Chondrocyte (in vitro differentiated cells): ENCODE data around the gene ALG9. TPM values are rescaled to one million over a fixed set of nuclear protein-coding genes. Genes with fewer than 3 reads are reported as not detected.

ENCODE experiments used
- DNase-seq: peaks from one replicate; pipeline ENCODE4 v3.0.0; 2021; ENCODE audit warnings: mixed read lengths, low spot score
- H3K27ac Mint-ChIP-seq: one replicate; pipeline ENCODE4 v1.8.0; 2021; ENCODE audit warnings: mild to moderate bottlenecking, moderate library complexity, mixed read lengths; ENCODE audit not compliant: unreplicated experiment
- H3K27me3 Mint-ChIP-seq: 2 replicates; pipeline ENCODE4 v1.8.0; 2021; ENCODE audit warnings: low read depth, mixed read lengths
- H3K36me3 Mint-ChIP-seq: 2 replicates; pipeline ENCODE4 v1.8.0; 2021; ENCODE audit warnings: low read depth, mixed read lengths
- H3K4me1 Mint-ChIP-seq: 2 replicates; pipeline ENCODE4 v1.8.0; 2021; ENCODE audit warnings: low read depth, mild to moderate bottlenecking, mixed read lengths
- H3K4me3 Mint-ChIP-seq: one replicate; pipeline ENCODE4 v1.8.0; 2021; ENCODE audit warnings: mild to moderate bottlenecking, moderate library complexity, mixed read lengths; ENCODE audit not compliant: unreplicated experiment
- H3K9me3 Mint-ChIP-seq: 2 replicates; pipeline ENCODE4 v1.8.0; 2021; ENCODE audit warnings: low read depth, mixed read lengths
- total RNA-seq: library from RNA; stranded (reverse); gene quantifications from 3 replicates; pipeline ENCODE4 v1.2.1, GENCODE V29; 2021
- TF ChIP-seq, protein P1 (sequence below): fragments of 200-600 bp; sonication (generic); IDR thresholded peaks from 2 replicates; pipeline ENCODE4 v1.5.0; 2021; ENCODE audit warnings: antibody characterized with exemption, mild to moderate bottlenecking, moderate library complexity

Gene ALG9
- total RNA-seq, 1 donor from 2014 or later = 29.8 TPM

DNA sequence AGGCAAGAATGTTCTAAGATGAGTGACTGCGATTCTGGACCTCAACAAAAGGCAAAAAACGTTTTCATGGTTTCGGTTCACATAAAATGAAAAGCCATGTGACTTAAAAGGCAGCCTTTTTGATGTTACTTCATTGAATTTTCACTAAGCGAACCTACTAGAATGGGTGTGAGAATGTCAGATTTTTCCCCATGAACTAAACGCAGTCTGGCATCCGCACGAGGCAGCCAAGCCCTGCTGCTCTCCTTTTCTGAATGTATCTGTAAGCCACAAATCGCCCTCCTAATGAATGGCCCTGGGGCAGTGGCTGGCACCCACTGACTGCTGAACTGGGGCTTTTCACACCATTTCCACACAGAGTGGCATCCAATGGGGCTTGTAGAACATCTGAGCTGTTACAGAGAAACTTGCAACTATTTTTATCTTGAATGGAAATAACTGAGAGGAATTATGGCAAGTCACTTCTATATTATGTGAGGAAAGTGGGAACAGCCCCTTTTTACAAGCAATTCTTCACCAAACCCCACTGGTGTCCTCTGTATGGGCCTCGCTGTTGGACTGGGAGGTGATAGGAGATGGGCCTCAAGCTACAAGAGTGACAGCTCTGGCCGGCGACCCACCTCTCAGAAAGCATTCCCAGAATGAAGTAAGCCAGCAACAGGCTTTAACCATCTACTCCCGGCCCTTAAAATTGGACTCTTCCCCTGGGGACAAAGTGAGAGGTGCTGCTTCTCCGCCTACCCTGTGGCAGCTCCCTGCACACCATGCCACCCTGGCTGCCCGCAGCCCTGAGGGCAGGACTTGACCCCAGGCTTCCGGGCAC lies 134.5 kb downstream of the ALG9 start:
- Mint-ChIP-seq H3K27me3 (no peaks in the 10 kb centered on the region), H3K9me3 (no peaks in the 10 kb centered on the region), H3K4me3 (no peak overlapping the region), H3K36me3 (peaks cover 13% of the 10 kb centered on the region), H3K27ac (peak overlapping the region; percentile 99), H3K4me1 (peaks cover 52% of the 10 kb centered on the region)
- no peak for DNase-seq
- TF ChIP-seq, protein P1, sequence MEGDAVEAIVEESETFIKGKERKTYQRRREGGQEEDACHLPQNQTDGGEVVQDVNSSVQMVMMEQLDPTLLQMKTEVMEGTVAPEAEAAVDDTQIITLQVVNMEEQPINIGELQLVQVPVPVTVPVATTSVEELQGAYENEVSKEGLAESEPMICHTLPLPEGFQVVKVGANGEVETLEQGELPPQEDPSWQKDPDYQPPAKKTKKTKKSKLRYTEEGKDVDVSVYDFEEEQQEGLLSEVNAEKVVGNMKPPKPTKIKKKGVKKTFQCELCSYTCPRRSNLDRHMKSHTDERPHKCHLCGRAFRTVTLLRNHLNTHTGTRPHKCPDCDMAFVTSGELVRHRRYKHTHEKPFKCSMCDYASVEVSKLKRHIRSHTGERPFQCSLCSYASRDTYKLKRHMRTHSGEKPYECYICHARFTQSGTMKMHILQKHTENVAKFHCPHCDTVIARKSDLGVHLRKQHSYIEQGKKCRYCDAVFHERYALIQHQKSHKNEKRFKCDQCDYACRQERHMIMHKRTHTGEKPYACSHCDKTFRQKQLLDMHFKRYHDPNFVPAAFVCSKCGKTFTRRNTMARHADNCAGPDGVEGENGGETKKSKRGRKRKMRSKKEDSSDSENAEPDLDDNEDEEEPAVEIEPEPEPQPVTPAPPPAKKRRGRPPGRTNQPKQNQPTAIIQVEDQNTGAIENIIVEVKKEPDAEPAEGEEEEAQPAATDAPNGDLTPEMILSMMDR = no peak

Other genes with a start within 250 kb of the ALG9 start
- gene PPP2R1B, start 105.2 kb downstream of the ALG9 start, total RNA-seq = 17.2 to 27.3 TPM (median 18.5 TPM) in 3 replicates
- 1.3 to 2.5 TPM (median 1.6 TPM) in 3 replicates for gene FDXACB1, start 7.6 kb upstream of the ALG9 start, total RNA-seq
- gene CFAP68, start 8.0 kb upstream of the ALG9 start, total RNA-seq = 10.2 to 12.7 TPM (median 11.3 TPM) in 3 replicates
- gene CRYAB, start 40.2 kb upstream of the ALG9 start, total RNA-seq = 770 to 1,975 TPM (median 1,937 TPM) in 3 replicates
- gene HSPB2, start 41.2 kb upstream of the ALG9 start, total RNA-seq = 1.0 to 2.9 TPM (median 2.4 TPM) in 3 replicates
- gene C11orf52, start 47.3 kb upstream of the ALG9 start, total RNA-seq = 0.67 to 2.0 TPM (median 0.72 TPM) in 3 replicates
- gene DIXDC1, start 65.8 kb upstream of the ALG9 start, total RNA-seq = 28.0 to 41.9 TPM (median 29.6 TPM) in 3 replicates
- 24.9 to 31.6 TPM (median 27.7 TPM) in 3 replicates for gene DLAT, start 153.8 kb upstream of the ALG9 start, total RNA-seq
- 0.62 to 1.4 TPM (median 1.3 TPM) in 3 replicates for gene PIH1D2, start 202.4 kb upstream of the ALG9 start, total RNA-seq
- 15.5 to 18.5 TPM (median 18.2 TPM) in 3 replicates for gene NKAPD1, start 202.7 kb upstream of the ALG9 start, total RNA-seq
- 56.3 to 67.9 TPM (median 56.5 TPM) in 3 replicates for gene TIMM8B, start 215.2 kb upstream of the ALG9 start, total RNA-seq
- gene SDHD, start 215.3 kb upstream of the ALG9 start, total RNA-seq = 52.0 to 62.8 TPM (median 61.5 TPM) in 3 replicates